GM19463 (cell line): ENCODE data around the gene EDN1.

ENCODE experiments used
- ATAC-seq: cut with Tn5 transposase; IDR thresholded peaks from one replicate; pipeline ENCODE4 v1.9.1; 2021; ENCODE audit warnings: mild to moderate bottlenecking, moderate library complexity; ENCODE audit not compliant: unreplicated experiment

The EDN1 gene

DNA sequence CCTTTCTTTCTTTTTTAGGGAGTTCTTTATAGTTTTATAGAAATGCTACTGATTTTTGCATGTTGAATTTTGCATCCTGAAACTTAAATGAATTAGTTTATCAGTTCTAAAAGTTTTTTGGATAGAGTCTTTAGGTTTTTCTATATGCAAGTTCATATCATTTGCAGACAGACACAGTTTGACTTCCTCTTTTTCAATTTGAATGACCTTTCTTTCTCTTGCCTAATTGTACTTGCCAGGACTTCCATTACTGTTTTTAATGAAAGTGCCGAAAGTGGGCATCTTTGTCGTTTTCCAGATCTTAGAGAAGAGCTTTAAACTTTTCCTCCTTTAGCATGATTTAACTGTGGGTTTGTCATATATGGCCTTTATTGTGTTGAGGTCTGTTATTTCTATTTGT lies 21.1 kb upstream of the EDN1 start:
- no peak for ATAC-seq

DNA sequence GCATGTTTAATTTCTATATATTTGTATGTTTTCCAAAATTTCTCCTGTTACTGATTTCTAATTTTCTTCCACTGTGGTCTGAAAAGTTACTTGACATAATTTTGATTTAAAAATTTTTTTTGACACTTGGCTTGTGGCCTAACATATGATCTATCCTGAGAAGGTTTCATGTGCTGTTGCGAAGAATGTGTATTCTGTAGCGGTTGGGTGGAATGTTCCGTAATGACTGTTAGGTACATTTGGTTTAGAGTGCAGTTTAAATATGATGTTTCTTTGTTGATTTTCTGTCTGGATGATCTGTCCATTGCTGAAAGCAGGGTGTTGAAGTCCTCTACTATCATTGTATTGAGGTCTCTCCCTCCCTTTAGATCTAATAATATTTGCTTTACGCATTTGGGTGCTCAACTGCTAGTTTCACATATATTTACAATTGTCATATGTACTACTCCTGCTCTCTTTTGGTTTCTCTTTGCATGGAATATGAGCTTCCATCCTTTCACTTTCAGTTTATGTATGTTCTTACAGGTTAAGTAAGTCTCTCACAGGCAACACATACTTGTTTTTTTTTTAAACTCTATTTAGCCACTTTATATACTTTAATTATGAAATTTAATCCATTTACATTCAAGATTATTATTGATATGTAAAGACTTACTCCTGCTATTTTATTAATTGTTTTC lies 19.5 kb upstream of the EDN1 start:
- no peak for ATAC-seq

DNA sequence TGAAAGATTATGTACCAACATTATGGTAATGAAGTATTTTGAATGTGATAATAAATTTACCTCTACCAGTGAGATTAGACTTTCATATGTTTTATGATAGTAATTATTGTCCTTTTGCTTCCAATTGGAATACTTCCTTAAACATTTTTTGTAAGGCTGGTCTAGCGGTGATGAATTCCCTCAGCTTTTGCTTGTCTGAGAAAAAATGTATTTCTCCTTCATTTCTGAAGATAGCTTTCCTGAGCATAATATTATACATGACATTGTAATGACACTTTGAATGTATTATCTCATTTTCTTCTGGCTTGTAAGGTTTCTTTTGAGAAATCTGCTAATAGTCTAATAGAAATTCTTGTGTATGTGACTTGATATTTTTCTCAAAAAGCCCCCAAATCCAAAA lies 18.6 kb upstream of the EDN1 start:
- no peak for ATAC-seq

DNA sequence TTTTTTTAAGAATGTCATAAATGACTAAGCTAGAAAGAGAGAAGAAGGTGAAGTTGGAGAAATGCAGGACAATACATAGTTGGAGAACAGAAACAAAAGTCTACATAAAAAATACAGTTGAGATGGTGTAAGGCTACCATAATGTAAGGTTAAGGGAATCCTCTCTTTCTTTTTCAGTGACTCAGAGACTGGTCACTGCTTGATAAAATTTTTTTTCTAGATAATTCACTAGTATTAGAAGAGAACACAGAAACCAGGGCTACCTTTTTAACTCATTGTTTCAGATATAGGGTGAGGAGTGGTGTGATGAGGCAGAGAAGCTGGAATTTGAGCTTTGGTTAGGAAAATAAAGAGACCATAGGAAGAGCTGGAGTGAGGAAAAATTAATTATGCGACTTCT lies 18.2 kb upstream of the EDN1 start:
- no peak for ATAC-seq

DNA sequence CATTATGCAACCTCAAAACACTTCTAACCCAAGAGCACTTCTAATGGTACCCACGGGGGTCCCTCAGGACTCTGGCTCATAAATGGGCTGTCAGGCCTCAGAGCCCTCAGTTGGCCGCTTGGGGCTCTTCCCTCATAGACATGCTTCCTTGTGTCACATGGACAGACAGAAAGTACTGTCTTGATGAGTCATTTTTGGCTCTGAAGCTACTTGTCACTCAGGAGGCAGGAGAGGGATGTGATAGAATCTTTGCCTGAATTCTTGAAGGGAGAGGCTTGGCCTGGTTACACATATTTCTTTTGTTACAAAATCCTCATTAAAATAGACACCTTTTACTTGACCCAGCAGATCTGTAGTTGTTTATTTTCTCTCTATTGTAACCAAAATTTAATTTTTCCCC lies 15.1 kb upstream of the EDN1 start:
- ATAC-seq, result no peak

DNA sequence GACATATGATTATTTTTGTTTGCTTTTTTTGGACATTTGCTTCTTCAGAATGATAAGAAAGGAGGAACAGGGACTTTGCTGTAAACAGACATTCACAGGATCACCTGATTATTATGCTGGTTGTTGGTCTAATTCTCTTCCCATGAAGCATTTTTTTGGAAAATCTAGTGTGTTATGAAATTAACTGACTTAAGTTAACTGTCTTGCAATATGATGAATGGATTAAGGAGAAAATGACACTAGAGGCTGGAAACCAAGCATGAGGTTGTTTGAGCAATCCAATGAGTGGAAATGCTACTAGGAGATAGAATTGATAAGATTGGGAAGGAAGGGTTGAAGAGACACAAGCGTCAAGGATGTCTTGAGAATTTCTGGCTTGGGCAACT lies 13.2 kb upstream of the EDN1 start:
- ATAC-seq, result no peak

DNA sequence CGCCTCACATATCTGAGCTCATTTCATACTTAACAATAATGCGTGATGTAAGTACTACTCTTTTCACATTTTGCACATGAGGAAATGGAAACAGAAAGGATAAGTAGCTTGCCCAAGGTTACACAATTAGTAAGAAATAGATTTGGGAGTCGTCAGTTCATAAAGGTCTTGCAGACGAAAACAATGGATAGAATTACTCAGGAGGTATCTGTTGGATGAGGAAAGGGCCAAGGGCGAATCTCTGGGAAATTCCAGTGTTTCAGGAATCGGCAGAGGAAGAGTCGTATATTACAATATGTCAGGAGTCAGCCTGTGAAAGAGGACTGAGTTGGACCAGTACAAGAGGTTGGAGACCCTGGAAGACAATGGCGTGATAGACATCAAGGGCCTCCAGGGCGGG lies 12.8 kb upstream of the EDN1 start:
- no peak for ATAC-seq

DNA sequence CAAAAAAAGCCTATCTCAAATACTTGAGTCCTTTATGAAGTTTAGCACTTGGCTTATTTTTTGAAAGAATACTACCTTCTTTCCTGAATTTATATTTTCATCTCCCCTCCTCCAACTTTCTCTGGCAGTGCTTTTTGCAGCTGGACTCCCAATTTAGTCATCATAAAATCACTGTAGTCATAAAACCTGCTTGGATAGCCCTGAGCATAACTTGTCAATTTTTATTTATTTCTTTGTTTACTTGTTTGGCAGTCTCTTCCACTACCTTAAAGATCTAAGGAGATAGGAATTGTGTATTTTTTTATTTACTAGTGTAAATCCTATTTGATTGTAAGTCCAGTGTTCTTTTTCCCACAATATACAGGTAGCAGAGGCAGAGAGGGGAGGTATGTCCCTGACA lies 11.2 kb upstream of the EDN1 start:
- ATAC-seq, result no peak

DNA sequence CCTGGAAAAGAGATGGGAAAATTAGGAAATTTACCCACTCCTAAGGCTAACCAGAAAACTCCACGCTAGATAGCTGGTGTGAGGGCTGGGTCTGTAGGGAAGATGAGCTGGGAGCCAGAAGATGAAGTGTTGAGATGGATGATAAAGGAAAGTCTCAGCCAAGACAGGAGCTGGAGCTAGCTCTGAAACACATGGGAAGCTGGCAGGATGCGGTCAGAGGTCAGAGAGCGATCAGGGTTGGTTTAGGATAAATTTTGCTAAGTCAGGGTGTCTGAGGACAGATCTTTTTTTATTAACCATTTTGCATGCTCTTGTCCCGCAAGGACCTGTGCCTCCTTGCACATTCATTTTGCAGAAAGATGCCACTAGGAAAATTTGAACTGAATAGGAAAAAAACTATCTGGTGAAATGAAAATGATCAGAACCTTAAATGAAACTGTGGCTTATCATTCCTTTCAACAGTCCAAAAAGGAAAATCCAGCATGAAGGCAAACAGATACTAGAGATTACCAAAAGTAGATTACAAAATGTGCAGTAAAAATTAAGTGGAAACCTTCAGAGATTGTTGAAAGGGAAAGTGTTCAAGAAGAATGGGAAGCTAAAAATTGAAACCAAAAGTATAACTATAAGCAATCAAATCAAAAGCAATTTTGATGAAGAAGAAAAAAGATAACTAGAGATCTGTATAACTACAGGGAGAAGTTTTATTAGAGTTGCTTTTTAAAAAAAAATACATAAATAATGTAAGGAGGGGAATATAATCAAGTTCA lies 10.7 kb upstream of the EDN1 start:
- no peak for ATAC-seq

DNA sequence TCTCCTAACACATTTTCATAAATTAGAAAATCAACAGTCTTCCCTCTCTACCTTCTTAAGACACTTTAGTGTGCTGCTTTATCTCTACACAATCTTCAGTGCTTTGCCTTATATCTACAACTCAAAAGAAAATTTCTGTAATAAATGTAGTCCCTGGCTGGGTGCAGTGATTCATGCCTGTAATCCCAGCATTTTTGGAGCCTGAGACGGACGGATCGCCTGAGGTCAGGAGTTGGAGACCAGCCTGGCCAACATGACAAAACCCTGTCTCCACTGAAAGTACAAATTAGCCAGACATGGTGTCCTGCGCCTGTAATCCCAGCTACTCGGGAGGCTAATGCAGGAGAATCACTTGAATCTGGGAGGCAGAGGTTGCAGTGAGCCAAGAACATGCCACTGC lies 9.7 kb upstream of the EDN1 start:
- ATAC-seq, result no peak

DNA sequence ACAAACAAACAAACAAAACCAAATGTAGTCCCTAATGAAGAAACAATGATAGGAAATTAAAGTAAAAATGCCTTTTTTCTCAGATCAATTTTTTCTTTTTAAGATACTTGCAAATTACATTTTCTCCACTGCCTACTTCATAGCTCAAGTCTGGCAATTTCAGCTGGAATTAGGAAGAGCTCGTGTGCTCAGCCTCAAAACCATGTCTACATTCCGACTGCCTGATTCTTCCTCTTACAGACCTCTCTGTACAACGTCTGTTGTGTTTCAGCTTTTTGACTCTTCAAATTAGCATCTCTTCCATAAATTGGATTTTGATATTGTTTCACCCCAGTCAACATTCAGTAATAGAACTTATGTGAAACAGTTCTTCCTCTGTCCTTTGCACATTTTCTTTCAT lies 9.3 kb upstream of the EDN1 start:
- no peak for ATAC-seq

DNA sequence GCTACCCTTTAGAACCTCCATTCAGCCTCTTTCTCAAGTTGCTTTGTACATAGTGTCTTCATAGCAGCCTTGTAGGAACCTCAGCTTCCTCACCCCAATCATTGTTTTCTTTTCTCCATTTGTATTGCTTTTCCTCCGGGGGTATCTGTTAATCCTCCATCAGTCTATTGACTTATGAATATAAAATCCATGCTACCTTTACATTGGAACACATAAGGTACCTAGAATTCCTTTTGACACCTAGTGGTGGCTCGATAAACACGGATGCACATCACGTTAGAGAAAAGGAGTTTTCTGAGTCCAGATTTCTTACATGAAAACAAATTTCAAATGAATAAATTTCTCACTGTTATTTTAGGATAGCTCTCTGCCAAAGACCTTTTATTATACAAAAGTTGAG lies 6.3 kb upstream of the EDN1 start:
- ATAC-seq, result no peak

DNA sequence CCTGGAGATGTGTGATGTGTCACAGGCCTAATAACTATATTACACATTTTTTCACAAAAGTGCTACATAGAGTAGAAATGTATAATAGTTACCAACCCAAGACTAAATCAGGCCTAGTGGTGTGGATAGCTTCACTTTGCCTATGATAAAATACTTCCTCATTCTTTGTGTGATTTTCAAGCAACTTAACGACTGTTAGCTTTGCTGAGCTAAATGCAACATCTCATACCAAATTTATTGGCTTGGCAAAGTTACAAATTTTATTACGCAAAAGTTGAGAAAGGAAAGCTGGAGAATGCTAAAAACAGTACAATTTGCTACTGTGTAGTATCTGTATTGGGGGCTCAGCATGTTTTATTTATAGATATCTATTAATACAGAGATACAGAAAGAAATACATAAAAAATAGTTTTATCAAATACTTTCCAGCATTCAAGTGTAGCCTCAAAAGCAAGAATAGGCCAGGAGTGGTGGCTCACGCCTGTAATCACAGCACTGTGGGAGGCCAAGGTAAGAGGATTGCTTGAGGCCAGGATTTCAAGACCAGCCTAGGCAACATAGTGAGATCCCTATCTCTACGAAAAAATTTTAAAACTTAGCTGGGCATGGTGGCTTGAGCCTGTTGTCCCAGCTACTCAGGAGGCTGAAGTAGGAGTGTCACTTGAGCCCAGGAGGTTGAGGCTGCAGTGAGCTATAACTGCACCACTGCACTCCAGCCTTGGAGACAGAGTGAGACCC lies 3.6 kb upstream of the EDN1 start:
- ATAC-seq, result no peak

DNA sequence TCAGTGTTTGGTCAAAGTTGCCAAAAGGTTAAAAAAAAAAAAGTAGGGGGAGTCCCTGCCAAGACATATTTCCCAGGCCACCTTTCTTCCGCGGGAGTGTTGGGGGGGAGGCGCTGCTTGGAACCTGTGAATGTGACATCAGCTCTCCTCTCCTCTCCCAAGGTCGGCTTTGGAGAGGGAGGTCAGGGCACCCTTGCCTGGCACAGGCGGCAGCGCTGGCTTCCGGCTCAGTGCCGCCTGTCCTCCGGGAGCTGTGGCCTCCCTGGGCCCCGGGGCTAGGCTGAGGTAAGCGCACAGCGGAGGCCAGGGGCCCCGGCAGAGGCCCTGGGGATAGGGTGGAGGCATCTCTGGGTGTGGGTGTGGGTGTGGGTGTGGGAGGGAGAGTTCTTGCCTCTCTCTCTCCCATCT lies 1.9 kb upstream of the EDN1 start:
- no peak for ATAC-seq

DNA sequence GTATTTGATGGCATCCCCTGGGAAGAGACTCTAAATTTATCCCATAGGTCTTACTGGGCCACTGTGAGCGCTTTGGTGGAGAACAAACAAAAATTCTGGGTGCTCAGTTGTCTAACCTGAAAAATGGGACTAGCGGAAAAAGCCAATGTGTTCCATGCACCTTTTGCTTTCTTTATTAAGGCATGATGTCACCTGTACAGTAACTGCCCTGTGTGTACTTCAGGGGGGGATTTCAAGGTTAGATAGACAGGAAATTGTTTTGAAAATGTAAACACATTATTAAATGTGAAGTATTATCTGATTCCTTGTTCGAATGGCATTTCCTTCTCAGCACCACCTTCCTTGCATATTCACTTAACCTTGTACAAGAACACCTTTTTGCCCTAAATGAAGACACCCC lies 1.2 kb upstream of the EDN1 start:
- no peak for ATAC-seq

DNA sequence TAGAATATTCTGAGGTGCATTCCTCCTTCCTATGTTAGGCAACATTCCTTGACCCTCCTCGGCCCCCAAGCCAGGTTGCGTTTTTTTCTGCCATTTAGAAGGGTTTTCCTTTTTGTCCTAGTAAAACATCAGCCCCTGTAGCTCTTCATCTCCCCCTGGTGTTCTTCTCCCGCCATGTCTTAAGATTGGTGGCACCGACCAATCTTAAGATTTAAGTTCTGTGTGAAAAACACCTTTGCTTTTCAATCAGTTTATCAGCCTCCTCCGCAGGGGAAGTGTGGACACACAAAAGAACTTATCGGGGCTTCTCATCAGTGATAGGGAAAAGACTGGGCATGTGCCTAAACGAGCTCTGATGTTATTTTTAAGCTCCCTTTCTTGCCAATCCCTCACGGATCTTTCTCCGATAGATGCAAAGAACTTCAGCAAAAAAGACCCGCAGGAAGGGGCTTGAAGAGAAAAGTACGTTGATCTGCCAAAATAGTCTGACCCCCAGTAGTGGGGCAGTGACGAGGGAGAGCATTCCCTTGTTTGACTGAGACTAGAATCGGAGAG lies 719 bp upstream of the EDN1 start:
- ATAC-seq, result no peak

DNA sequence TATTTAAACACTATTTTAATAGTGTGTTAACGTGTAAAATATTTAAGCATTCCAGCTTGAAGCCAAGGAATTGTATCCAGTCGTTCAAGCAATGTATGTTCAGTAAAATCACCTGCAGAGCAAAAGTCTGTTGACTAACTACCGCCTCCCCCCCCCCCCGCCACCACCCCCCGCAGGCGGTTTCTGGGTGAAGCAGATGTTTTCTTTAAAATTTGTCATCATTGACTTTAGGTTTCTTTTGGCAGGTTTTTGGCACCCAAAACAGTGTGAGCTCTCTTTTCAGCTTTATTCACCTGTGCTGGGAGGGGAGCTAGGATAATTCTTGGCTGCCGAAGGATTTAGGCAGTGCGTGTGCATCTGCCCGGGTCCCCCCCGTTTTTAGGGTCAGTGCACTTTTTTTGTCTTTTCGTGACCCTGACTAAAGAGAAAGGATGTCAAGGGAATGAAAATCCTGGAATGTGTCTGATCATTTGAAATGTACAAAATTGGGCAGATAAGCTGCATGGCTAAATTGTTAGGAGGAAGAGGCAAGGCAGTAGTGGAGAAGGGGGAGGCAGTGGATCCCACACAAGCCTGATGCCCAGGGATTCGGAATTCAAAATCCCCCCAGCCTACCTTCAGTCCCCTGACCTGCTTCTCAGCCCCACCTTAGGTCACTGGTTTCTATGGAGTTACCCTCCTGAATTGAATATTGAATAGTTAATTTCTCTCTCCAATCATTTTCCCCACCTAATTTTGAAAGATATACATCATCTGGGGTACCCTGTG lies 1.1 kb downstream of the EDN1 start:
- ATAC-seq, result no peak

DNA sequence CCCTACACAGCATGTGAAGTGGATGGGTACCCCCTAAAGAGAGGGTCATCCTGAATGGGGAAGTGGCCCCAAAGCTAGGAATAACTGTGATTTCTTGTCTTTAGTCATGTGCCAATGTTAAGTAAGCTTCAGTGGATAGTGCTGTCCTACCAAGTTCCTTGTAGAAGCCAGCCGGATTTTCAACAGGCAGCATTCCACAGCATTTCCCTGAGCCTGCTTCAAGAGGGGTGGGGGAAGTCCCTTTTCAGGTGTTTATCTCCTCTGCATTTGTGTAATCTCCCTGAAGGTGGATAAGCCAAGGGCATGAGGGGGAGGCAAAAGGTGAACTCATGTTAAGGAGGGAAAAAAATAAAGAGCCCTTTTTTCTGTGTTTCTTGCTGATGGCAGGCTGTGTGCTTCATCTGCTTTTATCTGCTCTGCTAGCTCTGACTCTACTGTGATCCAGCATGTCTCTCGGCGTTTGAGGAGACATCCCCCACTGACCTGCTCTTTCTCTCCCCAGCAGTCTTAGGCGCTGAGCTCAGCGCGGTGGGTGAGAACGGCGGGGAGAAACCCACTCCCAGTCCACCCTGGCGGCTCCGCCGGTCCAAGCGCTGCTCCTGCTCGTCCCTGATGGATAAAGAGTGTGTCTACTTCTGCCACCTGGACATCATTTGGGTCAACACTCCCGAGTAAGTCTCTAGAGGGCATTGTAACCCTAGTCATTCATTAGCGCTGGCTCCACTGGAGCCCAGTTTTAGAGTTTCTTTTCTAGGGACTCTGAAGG lies 1.9 kb downstream of the EDN1 start:
- ATAC-seq, result no peak

DNA sequence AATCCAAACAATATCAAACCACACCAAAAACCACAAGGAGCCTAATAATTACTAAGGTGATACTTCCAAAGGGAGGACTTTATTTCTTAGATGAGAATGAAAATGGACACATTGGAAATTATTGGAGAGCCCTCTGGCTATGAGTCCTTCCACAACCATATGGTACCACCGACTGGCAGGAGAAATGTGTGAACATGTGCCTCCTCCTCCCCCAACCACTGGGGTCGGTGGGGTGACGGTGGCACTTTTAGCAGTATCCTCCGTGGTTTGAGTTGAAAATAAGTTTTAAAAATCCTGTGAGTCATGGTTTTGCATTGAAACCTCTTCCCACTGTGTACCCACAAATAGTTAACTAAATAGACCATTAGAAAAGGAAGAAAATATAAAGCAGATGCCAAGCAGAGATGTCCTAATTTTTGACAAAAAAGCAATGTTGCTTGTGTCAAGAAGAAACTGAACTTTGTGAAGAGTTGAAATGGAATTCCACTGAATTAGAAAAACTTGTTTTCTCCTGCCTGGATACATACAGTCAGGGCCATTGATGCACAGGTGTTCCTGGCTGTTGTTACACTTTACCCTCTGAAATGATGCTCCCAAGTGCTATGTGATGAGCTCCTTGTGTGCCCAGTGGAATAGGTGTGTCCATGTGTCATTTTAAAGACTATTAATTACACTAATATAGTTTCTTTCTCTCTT lies 3.2 kb downstream of the EDN1 start:
- no peak for ATAC-seq
